ENCODE measurements around the gene PVRIG.
"Not testable (repeated sequence)": the region's sequence is repeated elsewhere in the genome, so short reads cannot be mapped to it uniquely, and the experiment has no call there.

PVRIG gene

GRCh38 chr7:100270046-100270918 is 50.5 kb downstream of the PVRIG start:
- DNase-seq (ENCODE audit: low read depth in 2 of 3, low spot score in 1 of 3) = not testable (repeated sequence)
